GM21515 (cell line): ENCODE results near the gene S1PR2.
A peak's percentile ranks its signal among the peaks of the same experiment; 100 is the strongest.

Experiments used
- ATAC-seq: cut with Tn5 transposase; IDR thresholded peaks from one replicate; pipeline ENCODE4 v1.9.1; 2021; ENCODE audit not compliant: unreplicated experiment

Gene S1PR2, protein sequence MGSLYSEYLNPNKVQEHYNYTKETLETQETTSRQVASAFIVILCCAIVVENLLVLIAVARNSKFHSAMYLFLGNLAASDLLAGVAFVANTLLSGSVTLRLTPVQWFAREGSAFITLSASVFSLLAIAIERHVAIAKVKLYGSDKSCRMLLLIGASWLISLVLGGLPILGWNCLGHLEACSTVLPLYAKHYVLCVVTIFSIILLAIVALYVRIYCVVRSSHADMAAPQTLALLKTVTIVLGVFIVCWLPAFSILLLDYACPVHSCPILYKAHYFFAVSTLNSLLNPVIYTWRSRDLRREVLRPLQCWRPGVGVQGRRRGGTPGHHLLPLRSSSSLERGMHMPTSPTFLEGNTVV

DNA sequence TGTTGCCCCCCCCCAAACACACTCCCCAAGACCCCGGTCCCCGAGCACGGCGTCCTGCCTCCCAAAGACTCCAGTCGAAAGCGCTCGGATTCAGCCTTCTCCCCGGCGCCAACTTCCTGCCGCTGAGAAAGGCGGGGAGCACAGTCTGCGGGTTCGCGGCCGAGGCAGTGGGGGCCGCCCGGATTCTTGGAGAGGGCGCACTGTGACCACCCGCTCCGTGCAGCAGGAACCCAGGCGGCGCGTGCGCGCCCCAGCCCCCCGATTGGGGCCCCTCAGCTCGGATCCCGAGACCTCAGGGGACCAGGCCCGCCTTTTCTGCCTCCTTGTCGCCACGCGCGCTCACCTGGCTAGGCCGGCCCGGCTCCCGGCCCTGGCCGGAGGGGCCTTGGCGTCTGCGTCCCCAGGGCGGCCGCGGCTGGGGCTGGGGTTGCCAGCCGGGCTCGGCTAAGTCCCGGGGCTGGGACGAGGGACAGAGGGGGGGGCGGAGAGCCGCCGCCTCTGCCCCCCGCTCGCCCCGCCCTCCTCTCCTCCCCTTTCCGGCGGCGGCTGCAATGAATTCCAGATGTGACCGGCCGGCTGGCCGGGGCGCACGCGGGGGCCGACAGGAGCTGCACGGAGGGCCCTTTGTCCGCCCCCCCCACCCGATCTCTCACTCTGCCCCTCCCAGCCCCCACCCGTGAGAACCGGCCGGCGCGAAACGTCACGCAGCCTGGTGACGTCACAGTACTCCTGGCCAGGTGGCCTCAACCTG lies at the start of gene S1PR2:
S1PR2 (minus strand) TSS at position 471 of the 751 bp plus-strand sequence. CDS start 6,426 bp downstream, outside the sequence.
- no peak for ATAC-seq

- ATAC-seq: no peak
These were observed 48.8 kb upstream of the S1PR2 start for GRCh38 chr19:10279737-10280442.

DNA sequence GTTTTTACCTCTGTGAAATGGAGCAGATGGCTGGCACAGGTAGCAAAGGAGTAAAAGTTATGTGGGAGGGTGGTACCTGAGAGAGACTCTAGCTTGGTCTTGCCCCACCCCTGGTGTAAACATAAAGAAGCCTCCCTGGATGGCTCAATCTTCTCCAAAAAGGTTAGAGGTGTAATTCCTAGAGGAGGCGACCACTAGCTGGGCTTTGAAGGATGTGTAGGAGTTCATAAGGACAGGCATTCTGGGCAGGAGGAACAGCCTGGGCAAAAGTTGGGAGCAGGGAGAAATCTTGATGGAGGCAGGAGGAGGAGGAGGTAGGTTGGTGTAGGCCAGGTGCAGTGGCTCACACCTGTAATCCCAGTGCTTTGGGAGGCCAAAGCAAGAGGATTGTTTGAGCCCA lies 47.8 kb upstream of the S1PR2 start:
- no peak for ATAC-seq

GRCh38 chr19:10277795-10278589 lies 46.9 kb upstream of the S1PR2 start:
- ATAC-seq: no peak

- no peak for ATAC-seq
These were observed 43.5 kb upstream of the S1PR2 start for GRCh38 chr19:10274589-10274988.

DNA sequence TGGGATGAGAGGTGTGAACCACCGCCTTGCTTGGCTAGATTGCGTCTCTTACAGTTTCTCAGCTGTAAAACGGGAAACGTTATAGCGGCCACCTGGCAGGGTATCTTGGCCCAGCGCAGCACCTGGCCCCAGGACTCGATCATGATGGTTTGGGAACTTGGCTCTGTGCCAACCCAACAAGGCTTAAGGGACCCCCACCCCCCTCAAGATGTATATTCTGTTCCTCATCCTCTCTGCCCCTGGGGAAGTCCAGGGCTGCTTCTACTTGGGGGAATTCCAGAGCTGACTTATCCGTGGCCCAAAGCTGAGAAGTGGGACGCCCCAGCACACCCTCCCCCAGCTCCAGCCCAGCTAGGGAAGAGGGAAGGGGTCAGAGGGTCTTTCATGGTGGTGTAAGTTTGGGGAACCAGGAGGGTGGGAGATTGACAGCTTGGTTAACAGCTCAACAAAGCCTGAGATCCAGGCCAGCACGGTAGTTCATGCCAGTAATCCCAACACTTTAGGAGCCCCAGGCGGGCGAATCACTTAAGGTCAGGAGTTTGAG lies 40.5 kb upstream of the S1PR2 start:
- ATAC-seq: peak; percentile 15

GRCh38 chr19:10270616-10271394 lies 39.7 kb upstream of the S1PR2 start, which contains the start of gene ICAM1:
Gene ICAM1 (plus strand): TSS chr19:10271120. CDS start chr19:10271160, 40 bp downstream.
- peak; percentile 28 for ATAC-seq

- peak; percentile 50 for ATAC-seq
These were observed 39.1 kb upstream of the S1PR2 start for GRCh38 chr19:10270180-10270615.

DNA sequence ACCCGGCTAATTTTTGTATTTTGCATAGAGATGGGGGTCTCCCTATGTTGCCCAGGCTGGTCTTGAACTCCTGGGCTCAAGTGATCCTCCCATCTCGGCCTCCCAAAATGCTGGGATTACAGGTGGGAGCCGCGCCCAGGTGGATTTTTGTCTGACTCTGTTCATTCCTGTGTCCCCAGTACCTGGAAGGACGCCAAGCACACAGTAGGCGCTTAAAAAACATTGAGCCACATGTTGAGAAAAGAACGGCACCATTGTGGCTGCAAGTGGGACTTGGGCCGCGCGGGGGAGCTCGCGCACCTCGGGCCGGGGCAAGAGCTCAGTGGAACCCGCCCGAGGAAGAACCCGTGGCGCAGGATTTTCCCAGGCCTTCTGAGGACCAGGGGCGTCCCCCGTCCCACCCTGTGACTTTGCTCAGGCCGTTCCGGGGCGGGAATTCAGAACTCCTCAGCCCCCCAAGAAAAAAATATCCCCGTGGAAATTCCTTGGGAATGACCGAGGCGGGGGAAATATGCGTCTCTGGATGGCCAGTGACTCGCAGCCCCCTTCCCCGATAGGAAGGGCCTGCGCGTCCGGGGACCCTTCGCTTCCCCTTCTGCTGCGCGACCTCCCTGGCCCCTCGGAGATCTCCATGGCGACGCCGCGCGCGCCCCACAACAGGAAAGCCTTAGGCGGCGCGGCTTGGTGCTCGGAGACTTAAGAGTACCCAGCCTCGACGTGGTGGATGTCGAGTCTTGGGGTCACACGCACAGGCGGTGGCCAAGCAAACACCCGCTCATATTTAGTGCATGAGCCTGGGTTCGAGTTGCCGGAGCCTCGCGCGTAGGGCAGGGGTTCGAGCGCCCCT lies 38.4 kb upstream of the S1PR2 start:
- peak; percentile 29 for ATAC-seq

DNA sequence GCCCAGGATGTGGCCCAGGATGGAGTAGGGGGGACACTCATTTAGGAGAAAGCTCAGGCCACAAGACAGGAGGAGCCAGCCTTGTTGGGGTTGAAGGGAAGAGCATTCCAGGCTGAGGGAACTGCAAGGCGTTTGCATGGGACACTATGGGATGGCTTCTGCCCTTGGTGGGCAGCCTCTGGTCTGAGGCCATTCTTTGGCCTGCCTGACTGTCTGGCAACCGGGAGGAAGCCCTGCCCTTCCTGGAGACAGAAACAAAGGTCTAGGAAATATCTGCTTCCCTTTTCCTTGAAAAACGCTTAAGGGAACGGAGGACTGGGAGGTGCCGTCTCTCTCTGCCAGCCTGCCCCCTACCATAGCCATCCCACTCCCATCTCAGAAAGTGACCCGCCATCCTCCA lies 36.9 kb upstream of the S1PR2 start:
- ATAC-seq: no peak

GRCh38 chr19:10266706-10267105 lies 35.6 kb upstream of the S1PR2 start:
- no peak for ATAC-seq

DNA sequence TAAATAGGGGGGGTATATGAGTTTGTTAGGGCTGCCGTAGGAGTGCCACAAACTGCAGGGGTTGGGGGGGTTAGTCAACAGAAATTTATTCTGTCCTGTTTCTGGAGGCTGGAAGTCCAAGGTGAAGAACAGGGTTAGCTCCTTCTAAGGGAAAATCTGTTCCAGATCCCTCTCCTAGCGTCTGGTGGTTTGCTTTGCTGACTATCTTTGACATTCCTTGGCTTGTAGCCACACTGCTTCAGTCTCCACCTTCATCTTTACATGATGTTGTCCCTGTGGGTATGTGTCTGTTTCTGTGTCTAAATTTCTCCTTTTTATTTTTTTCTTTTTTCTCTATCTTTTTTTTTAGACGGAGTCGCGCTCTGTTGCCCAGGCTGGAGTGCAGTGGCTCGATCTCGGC lies 31.6 kb upstream of the S1PR2 start:
- ATAC-seq: no peak

DNA sequence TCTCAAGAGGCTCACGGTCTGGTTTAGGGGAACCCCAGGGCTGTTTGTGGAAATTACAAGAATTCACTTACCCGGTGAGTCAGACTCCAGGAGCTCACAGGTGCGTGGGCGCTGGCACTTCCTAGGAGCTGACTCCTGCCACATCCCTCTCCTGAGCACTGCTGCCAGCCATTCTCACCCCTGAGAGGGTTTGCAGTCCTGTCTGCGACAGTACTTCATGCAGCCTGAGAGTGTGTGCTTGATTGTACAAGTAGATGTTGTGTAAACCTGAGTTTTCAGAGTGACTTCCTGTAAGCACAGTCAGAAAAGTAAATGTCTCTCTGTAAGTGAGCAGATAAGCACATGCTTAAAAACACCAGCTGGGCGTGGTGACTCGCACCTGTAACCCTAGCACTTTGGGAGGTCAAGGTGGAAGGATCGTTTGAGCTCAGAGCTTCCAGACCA lies 29.0 kb upstream of the S1PR2 start:
- ATAC-seq: no peak

DNA sequence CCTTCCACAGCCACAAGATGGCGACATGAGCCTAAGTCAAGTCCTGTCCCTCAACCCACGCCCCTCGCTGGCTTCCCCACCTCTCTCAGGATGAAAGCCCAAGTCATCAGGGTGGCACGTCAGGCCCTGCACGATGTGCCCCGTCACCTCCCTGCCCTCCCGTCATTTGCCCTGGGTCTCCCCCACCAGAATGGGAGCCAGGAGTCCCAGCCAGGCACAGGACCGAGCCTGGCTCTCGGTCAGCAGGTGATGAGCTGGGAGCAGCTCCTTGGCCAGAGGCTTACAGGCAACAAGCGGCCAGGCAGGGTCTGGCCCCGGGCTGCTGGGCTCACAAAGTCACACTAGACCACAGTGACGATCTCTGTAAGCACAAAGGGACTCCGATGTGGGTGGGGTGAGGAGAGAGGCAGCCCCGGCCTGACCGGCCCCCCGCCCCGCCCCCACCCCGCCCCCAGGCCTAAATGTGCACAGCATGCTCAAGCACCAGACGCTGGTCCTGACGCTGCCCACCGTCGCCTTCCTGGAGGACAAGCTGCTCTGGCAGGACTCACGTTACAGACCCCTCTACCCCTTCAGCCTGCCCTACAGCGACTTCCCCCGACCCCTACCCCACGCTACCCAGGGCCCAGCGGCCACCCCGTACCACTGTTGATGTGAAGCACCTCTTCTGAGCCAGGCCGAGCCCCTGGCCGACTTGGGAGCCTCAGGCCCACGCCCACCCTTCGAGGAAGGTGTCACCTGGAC lies 28.2 kb upstream of the S1PR2 start:
- ATAC-seq: no peak

DNA sequence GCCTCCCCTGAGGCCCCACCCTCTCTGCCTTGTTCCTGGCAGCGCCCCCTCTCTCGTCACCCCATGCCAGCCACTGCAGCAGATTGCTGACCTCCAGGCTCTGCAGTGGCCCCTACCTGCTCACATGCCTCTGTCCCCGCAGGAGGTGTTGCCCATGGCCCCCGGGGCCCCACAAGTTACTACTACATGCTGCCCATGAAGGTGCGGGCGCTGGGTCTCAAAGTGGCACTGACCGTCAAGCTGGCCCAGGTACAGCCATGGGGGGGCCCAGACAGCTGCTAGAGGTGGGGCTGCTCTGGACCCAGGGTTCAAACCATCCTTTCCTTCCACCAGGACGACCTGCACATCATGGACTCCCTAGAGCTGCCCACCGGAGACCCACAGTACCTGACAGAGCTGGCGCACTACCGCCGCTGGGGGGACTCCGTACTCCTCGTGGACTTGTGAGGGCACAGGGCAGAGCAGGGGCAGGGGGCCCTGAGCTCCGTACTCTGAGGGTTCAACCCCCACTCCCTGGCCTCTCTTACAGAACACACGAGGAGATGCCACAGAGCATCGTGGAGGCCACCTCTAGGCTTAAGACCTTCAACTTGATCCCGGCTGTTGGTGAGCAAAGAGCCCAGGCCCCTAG lies 27.1 kb upstream of the S1PR2 start:
- ATAC-seq: no peak

- no peak for ATAC-seq
These were observed 26.0 kb upstream of the S1PR2 start for GRCh38 chr19:10256970-10257615.

DNA sequence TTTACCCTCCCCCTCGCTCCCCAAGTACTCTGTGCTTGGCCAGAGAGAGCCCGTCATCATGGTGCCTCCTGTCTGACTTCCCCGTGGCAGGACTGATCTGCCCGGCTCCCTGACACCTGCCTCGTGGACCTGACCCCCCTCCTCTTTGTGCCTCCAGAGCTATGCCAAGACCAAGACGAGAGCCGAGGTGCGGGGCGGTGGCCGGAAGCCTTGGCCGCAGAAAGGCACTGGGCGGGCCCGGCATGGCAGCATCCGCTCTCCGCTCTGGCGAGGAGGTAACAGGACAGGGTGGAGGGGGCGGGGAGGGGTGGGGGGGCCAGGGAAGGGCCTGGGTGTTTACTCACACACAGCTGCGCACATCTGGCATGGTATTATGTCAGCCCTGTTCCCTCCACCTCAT lies 25.4 kb upstream of the S1PR2 start:
- no peak for ATAC-seq
